ENCODE data around the gene A4GNT.

The A4GNT gene

DNA sequence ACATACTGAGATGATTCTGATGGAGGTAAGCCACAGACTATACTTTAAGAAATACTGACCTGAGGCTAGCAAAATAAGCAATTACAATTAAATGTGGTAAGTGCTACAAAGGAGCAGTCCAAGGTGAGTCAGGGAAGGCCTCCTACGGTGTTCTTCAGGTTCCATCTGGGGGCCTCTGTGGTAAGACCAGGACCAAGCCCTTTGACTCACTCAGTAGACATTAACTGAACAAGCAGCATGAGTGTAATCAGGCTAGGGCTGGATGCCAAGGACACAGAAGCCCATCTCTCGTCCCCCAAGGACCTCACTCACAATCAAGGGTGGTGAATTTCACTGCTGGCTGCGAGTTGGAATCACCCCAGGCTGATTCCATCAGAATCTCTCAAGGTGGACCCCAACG lies 54.1 kb downstream of the A4GNT start:
- no peak for TF ChIP-seq ZNF274 (IDR thresholded peaks at IDR 0.05; ENCODE audit: low read depth, low read length)
- H3K4me3 ChIP-seq (ENCODE audit: low read length): no peak overlapping the region
